Mesenchymal stem cell (in vitro differentiated cells and primary cell): ENCODE measurements around the gene MEX3C.

Source experiments
- DNase-seq: peaks from one replicate; pipeline ENCODE4 v3.0.0-alpha.2; 2013
- H2AFZ ChIP-seq: one replicate; pipeline ENCODE4 v1.6.1; 2013; ENCODE audit warnings: low read depth, mild to moderate bottlenecking, control low read depth, inconsistent platforms, low read length, moderate library complexity
- H2AK5ac ChIP-seq: 2 replicates; pipeline ENCODE4 v1.6.1; 2013; ENCODE audit warnings: low read length, moderate library complexity, mild to moderate bottlenecking, inconsistent platforms; ENCODE audit not compliant: severe bottlenecking
- H2BK120ac ChIP-seq: one replicate; pipeline ENCODE4 v1.6.1; 2013; ENCODE audit warnings: low read depth, mild to moderate bottlenecking, inconsistent platforms, low read length, moderate library complexity
- H2BK12ac ChIP-seq, 2 experiments: one replicate each; pipeline ENCODE4 v1.6.1; 2013; ENCODE audit warnings: inconsistent platforms in 2 of 2, low read length in 2 of 2, mild to moderate bottlenecking in 2 of 2, moderate library complexity in 2 of 2, control low read depth in 1 of 2
- H2BK15ac ChIP-seq: one replicate; pipeline ENCODE4 v1.6.1; 2013; ENCODE audit warnings: mild to moderate bottlenecking, low read depth, inconsistent platforms; ENCODE audit not compliant: poor library complexity, severe bottlenecking
- H2BK5ac ChIP-seq: 2 replicates; pipeline ENCODE4 v1.6.1; 2013; ENCODE audit warnings: low read depth, mild to moderate bottlenecking, low read length, control low read depth, inconsistent platforms; ENCODE audit not compliant: poor library complexity, severe bottlenecking
- H3K14ac ChIP-seq, 2 experiments: one replicate each; pipeline ENCODE4 v1.6.1; 2013; ENCODE audit warnings: inconsistent platforms in 2 of 2, low read length in 2 of 2, control low read depth in 1 of 2, mild to moderate bottlenecking in 1 of 2, moderate library complexity in 1 of 2
- H3K18ac ChIP-seq, 2 experiments: one replicate each; pipeline ENCODE4 v1.6.1; 2013; ENCODE audit warnings: inconsistent platforms in 2 of 2, low read length in 2 of 2, control low read depth in 1 of 2, low read depth in 1 of 2, mild to moderate bottlenecking in 1 of 2
- H3K23ac ChIP-seq, 2 experiments: one replicate each; pipeline ENCODE4 v1.6.1; 2013; ENCODE audit warnings: inconsistent platforms in 2 of 2, low read length in 2 of 2, mild to moderate bottlenecking in 2 of 2, moderate library complexity in 2 of 2, control low read depth in 1 of 2
- H3K27ac ChIP-seq: 2 replicates; pipeline ENCODE4 v1.5.1; 2013; ENCODE audit warnings: mild to moderate bottlenecking, moderate library complexity, low read length, control low read depth, inconsistent platforms; ENCODE audit not compliant: poor library complexity, severe bottlenecking
- H3K27me3 ChIP-seq, 2 experiments: 2 replicates each; pipeline versions ENCODE4 v1.6.1 to v1.7.0; 2013; ENCODE audit warnings: low read length in 2 of 2, mild to moderate bottlenecking in 2 of 2, moderate library complexity in 2 of 2, control low read depth in 1 of 2, inconsistent platforms in 1 of 2; ENCODE audit not compliant: control insufficient read depth in 1 of 2, insufficient read depth in 1 of 2
- H3K36me3 ChIP-seq, 2 experiments: 2 replicates each; pipeline versions ENCODE4 v1.6.1 to v1.7.0; 2013; ENCODE audit warnings: low read length in 2 of 2, control low read depth in 1 of 2, inconsistent platforms in 1 of 2, low read depth in 1 of 2, mild to moderate bottlenecking in 1 of 2; ENCODE audit not compliant: insufficient read depth in 2 of 2, control insufficient read depth in 1 of 2
- H3K4ac ChIP-seq, 2 experiments: one replicate each; pipeline ENCODE4 v1.6.1; 2013; ENCODE audit warnings: inconsistent platforms in 2 of 2, low read length in 2 of 2, mild to moderate bottlenecking in 2 of 2, moderate library complexity in 2 of 2, control low read depth in 1 of 2, low read depth in 1 of 2
- H3K4me1 ChIP-seq: 2 replicates; pipeline ENCODE4 v1.6.1; 2013; ENCODE audit warnings: low read depth, low read length, control low read depth; ENCODE audit not compliant: control insufficient read depth, insufficient read depth
- H3K4me2 ChIP-seq: 2 replicates; pipeline ENCODE4 v1.6.1; 2013; ENCODE audit warnings: low read length, mild to moderate bottlenecking, inconsistent platforms; ENCODE audit not compliant: poor library complexity, severe bottlenecking
- H3K4me3 ChIP-seq, 2 experiments: 2 replicates each; pipeline versions ENCODE4 v1.5.1 to v1.7.0; 2013; ENCODE audit warnings: low read length in 2 of 2, mild to moderate bottlenecking in 2 of 2, control low read depth in 1 of 2, low read depth in 1 of 2; ENCODE audit not compliant: insufficient read depth in 1 of 2
- H3K79me1 ChIP-seq: replicated peaks from 2 replicates; pipeline ENCODE4 v1.6.1; 2013; ENCODE audit warnings: mild to moderate bottlenecking, control low read depth, low read length, inconsistent platforms; ENCODE audit not compliant: poor library complexity, severe bottlenecking
- H3K9ac ChIP-seq: 2 replicates; pipeline ENCODE4 v1.7.0; 2013; ENCODE audit warnings: mild to moderate bottlenecking, low read length, moderate library complexity
- H3K9me3 ChIP-seq: 2 replicates; pipeline ENCODE4 v1.7.0; 2013; ENCODE audit warnings: mild to moderate bottlenecking, low read length; ENCODE audit not compliant: control insufficient read depth
- H4K8ac ChIP-seq: one replicate; pipeline ENCODE4 v1.6.1; 2013; ENCODE audit warnings: inconsistent platforms, mild to moderate bottlenecking, low read length, moderate library complexity
- H4K91ac ChIP-seq: one replicate; pipeline ENCODE4 v1.6.1; 2013; ENCODE audit warnings: mild to moderate bottlenecking, low read length, inconsistent platforms
- WGBS: methylation state at CpG from one replicate; pipeline ENCODE4 v1.1.7; 2013; ENCODE audit warnings: mixed read lengths; 5-methylcytosine and 5-hydroxymethylcytosine counted together

The MEX3C gene

DNA sequence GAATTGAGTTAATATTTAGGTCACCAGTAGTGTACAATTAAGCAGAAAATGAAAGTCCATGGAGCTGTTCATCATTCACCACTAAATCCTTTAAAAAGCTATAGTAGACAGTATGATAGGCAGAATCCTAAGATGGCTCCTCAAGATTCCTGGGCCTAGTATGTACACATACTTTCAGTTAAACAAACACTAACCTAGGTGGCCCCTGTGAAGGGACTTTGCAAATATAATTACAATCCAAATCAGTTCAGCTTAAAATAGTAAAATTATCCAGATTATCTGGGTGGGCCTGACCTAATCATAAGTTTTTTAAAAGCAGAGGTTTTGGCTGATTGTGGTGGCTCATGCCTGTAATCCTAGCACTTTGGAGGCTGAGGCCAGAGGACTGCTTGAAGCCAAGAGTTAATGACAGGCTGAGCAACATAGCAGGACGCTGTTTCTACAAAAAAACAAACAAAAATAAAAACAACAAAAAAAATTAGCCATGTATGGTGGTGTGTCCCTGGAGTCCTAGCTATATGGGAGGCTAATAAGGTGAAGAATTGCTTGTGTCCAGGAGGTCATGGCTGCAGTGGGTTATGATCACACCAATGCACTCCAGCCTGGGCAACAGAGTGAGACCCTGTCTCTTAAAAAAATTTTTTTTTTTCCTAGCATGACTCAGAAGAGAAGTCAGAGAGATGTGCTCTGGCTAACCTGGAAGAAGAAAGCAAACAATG, 13.9 kb downstream of the MEX3C start:
- no peak overlapping the region for H3K14ac ChIP-seq
- H3K4me3 ChIP-seq, result no peak overlapping the region
- no peak overlapping the region for H2BK5ac ChIP-seq
- no peak overlapping the region for H2BK15ac ChIP-seq
- H3K4me2 ChIP-seq, result no peak overlapping the region
- no peak overlapping the region for H2AFZ ChIP-seq
- H3K18ac ChIP-seq, result no peak overlapping the region
- no peak overlapping the region for H2BK12ac ChIP-seq
- H4K8ac ChIP-seq, result no peak overlapping the region
- H3K9me3 ChIP-seq, result no peaks in the 10 kb centered on the region
- H3K79me1 ChIP-seq, result no peaks in the 10 kb centered on the region
- no peak overlapping the region for H4K91ac ChIP-seq
- H2BK120ac ChIP-seq, result no peak overlapping the region
- H3K9ac ChIP-seq, result no peak overlapping the region
- peaks cover 7% of the 10 kb centered on the region for H3K4me1 ChIP-seq
- H3K27ac ChIP-seq, result no peak overlapping the region
- DNase-seq, result no peak
- H3K27me3 ChIP-seq, result no peaks in the 10 kb centered on the region
- H3K4ac ChIP-seq, result no peak overlapping the region
- no peak overlapping the region for H3K23ac ChIP-seq
- no peak overlapping the region for H2AK5ac ChIP-seq
- WGBS, result no CpG with 5 or more reads among the region's 1 CpG
- H3K36me3 ChIP-seq, result peaks cover 4 to 7% of the 10 kb centered on the region in 2 experiments

DNA sequence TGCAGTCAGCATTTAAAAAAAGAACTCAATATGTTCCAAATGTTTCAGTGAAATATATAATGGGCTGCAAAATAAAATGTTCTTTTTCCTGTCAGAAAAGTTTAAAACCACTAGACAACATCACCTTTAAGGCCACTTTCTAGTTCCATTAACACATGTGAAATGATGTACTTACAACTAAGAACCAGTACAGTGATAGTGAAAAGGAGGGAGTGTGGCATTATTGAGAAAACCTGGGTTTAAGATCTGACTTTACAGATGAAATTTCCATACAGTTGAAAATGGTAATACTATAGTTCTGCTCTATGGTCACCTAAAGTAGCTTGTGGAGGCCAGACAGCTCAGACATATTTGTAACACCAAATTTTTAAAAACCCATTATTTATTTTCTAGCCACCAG, 14.7 kb downstream of the MEX3C start:
- no peak overlapping the region for H3K9ac ChIP-seq

DNA sequence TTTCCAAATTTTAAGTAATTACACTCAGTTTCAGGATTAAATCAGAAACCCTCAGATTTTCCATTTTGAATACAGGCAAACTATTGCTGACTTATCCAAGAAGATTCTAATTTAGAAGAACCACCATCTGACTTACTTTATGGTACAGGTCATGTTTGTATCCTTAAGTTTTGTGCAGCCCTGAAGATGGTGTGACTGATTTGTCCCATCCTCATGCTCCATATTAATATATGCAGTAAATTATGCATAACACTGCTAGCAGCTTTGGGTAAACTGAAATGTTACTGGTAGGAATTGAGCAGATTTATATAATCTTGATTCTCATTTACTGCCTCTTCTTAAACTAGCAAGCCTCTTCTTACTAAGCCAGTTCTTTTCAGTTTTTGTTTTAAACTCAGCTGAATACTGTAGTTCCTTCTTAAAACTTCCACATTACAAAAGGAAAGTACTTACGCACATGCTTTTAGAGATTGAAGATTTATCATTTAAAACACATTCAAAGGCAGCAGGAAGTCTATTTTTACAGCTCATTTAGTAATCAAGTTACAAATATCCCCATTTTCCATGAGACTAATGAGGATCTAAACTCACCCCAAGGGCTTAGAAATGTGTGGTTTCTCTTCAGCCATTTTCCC, 25.7 kb downstream of the MEX3C start:
- no peak overlapping the region for H2BK5ac ChIP-seq
- no peaks in the 10 kb centered on the region for H3K9me3 ChIP-seq
- H2BK15ac ChIP-seq, result no peak overlapping the region
- no peak overlapping the region for H4K8ac ChIP-seq
- H2BK120ac ChIP-seq, result no peak overlapping the region
- no peak overlapping the region for H2AK5ac ChIP-seq
- no peak overlapping the region for H2BK12ac ChIP-seq
- H3K14ac ChIP-seq, result no peak overlapping the region
- H3K4ac ChIP-seq, result no peak overlapping the region
- 100% methylated on average over 1 of the region's 1 CpG for WGBS
- no peak for DNase-seq
- H3K18ac ChIP-seq, result no peak overlapping the region
- no peaks in the 10 kb centered on the region for H3K27me3 ChIP-seq
- H3K27ac ChIP-seq, result no peak overlapping the region
- no peak overlapping the region for H3K9ac ChIP-seq
- H3K4me1 ChIP-seq, result peaks cover 3% of the 10 kb centered on the region
- H3K79me1 ChIP-seq, result peaks cover 34% of the 10 kb centered on the region
- no peak overlapping the region for H3K4me3 ChIP-seq
- H3K23ac ChIP-seq, result no peak overlapping the region
- H4K91ac ChIP-seq, result no peak overlapping the region
- peaks cover 8 to 14% of the 10 kb centered on the region in 2 experiments for H3K36me3 ChIP-seq
- H2AFZ ChIP-seq, result no peak overlapping the region
- H3K4me2 ChIP-seq, result no peak overlapping the region

More for the DNA sequence above, 14.7 kb downstream of the MEX3C start:
- Histone ChIP-seq H4K8ac (no peak overlapping the region), H3K18ac (no peak overlapping the region), H3K4me1 (peaks cover 4% of the 10 kb centered on the region), H2BK5ac (no peak overlapping the region), H3K79me1 (no peaks in the 10 kb centered on the region), H3K23ac (no peak overlapping the region), H3K27ac (no peak overlapping the region), H3K9me3 (no peaks in the 10 kb centered on the region), H2AK5ac (no peak overlapping the region), H3K4me3 (no peak overlapping the region), H2BK15ac (no peak overlapping the region), H3K4ac (no peak overlapping the region), H3K4me2 (no peak overlapping the region), H3K27me3 (no peaks in the 10 kb centered on the region), H2AFZ (no peak overlapping the region), H2BK12ac (no peak overlapping the region), H4K91ac (no peak overlapping the region), H2BK120ac (no peak overlapping the region), H3K14ac (no peak overlapping the region), H3K36me3 (peaks cover 4 to 7% of the 10 kb centered on the region in 2 experiments)
- no peak for DNase-seq

DNA sequence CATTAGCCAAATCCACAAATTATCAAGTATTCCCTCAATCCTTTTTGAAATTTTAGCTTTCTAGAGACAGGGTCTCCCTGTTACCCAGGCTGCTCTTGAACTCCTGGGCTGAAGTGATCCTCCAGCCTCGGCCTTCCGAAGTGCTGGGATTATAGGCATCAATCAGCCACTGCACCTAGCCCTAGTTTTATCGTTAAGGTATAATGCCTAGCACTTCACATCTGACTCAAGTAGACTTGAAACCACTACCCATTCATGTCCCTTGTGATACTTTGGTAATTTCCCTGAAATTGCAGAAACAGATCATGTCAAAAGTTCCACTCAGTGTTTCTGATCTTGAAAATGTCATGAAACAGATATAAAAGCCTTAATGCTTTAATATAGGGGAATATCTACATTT, 26.3 kb downstream of the MEX3C start:
- Histone ChIP-seq H3K4ac (no peak overlapping the region), H3K9me3 (no peaks in the 10 kb centered on the region), H3K27me3 (no peaks in the 10 kb centered on the region), H2BK120ac (no peak overlapping the region), H3K36me3 (peaks cover 3 to 9% of the 10 kb centered on the region in 2 experiments), H3K4me2 (no peak overlapping the region), H2BK5ac (no peak overlapping the region), H2AFZ (no peak overlapping the region), H3K4me1 (peaks cover 3% of the 10 kb centered on the region), H3K14ac (no peak overlapping the region), H2AK5ac (no peak overlapping the region), H3K23ac (no peak overlapping the region), H4K91ac (no peak overlapping the region), H4K8ac (no peak overlapping the region), H3K79me1 (peaks cover 32% of the 10 kb centered on the region), H3K9ac (no peak overlapping the region), H3K18ac (no peak overlapping the region), H2BK12ac (no peak overlapping the region), H3K4me3 (no peak overlapping the region), H3K27ac (no peak overlapping the region), H2BK15ac (no peak overlapping the region)
- DNase-seq, result no peak
- WGBS, result 89% methylated on average over 3 of the region's 3 CpGs
